ENCODE measurements around the gene SPATA4.
"Not testable (repeated sequence)": the region's sequence is repeated elsewhere in the genome, so short reads cannot be mapped to it uniquely, and the experiment has no call there.

Gene SPATA4

GRCh38 chr4:176222149-176222548 lies 26.8 kb upstream of the SPATA4 start:
- no peaks in the 10 kb centered on the region for H3K9me2 ChIP-seq (ENCODE audit: low read depth, low read length)
- no peaks in the 10 kb centered on the region for H3K9me3 ChIP-seq (ENCODE audit: low read length)
- H3K9ac ChIP-seq (ENCODE audit: low read length): no peak overlapping the region
- no peaks in the 10 kb centered on the region for H3K36me3 ChIP-seq (ENCODE audit: insufficient read depth, low read length)
- H2AFZ ChIP-seq (ENCODE audit: low read length): no peak overlapping the region
- H3K27ac ChIP-seq (ENCODE audit: low read depth, low read length, poor library complexity, severe bottlenecking): no peak overlapping the region
- H3F3A ChIP-seq (ENCODE audit: insufficient read depth, low read length): no peaks in the 10 kb centered on the region
- no peaks in the 10 kb centered on the region for H4K20me1 ChIP-seq (ENCODE audit: insufficient read depth, low read length)
- no peak overlapping the region for H3K4me3 ChIP-seq (ENCODE audit: low read depth, low read length, poor library complexity, severe bottlenecking)
- TF ChIP-seq EZH2 (IDR thresholded peaks at IDR 0.05; ENCODE audit: borderline replicate concordance, low read length): no peak
- no peak for TF ChIP-seq CTCF (IDR thresholded peaks at IDR 0.05; ENCODE audit: low read length)
- no peaks in the 10 kb centered on the region for H3K4me1 ChIP-seq (ENCODE audit: insufficient read depth, low read length, severe bottlenecking)
- H3K4me2 ChIP-seq (ENCODE audit: low read length): no peak overlapping the region
- H3K27me3 ChIP-seq (ENCODE audit: insufficient read depth, low read length): no peaks in the 10 kb centered on the region
- H3K79me2 ChIP-seq (ENCODE audit: insufficient read depth, low read length): no peaks in the 10 kb centered on the region

GRCh38 chr4:176217510-176217909 lies 22.1 kb upstream of the SPATA4 start:
- H3K79me2 ChIP-seq (ENCODE audit: insufficient read depth, low read length): no peaks in the 10 kb centered on the region
- no peaks in the 10 kb centered on the region for H3K27me3 ChIP-seq (ENCODE audit: insufficient read depth, low read length)
- H3K27ac ChIP-seq (ENCODE audit: low read depth, low read length, poor library complexity, severe bottlenecking): no peak overlapping the region
- no peaks in the 10 kb centered on the region for H4K20me1 ChIP-seq (ENCODE audit: insufficient read depth, low read length)
- H3K4me1 ChIP-seq (ENCODE audit: insufficient read depth, low read length, severe bottlenecking): no peaks in the 10 kb centered on the region
- no peak for TF ChIP-seq CTCF (IDR thresholded peaks at IDR 0.05; ENCODE audit: low read length)
- no peak overlapping the region for H3K9ac ChIP-seq (ENCODE audit: low read length)
- no peaks in the 10 kb centered on the region for H3K36me3 ChIP-seq (ENCODE audit: insufficient read depth, low read length)
- H3K9me3 ChIP-seq (ENCODE audit: low read length): no peaks in the 10 kb centered on the region
- no peaks in the 10 kb centered on the region for H3K9me2 ChIP-seq (ENCODE audit: low read depth, low read length)
- no peak overlapping the region for H2AFZ ChIP-seq (ENCODE audit: low read length)
- no peak overlapping the region for H3K4me3 ChIP-seq (ENCODE audit: low read depth, low read length, poor library complexity, severe bottlenecking)
- H3K4me2 ChIP-seq (ENCODE audit: low read length): no peak overlapping the region
- no peaks in the 10 kb centered on the region for H3F3A ChIP-seq (ENCODE audit: insufficient read depth, low read length)

- H3K4me1 ChIP-seq (ENCODE audit: insufficient read depth, low read length, severe bottlenecking); H3K9ac ChIP-seq (ENCODE audit: low read length); H3K9me3 ChIP-seq (ENCODE audit: low read length); H3K9me2 ChIP-seq (ENCODE audit: low read depth, low read length); H3K79me2 ChIP-seq (ENCODE audit: insufficient read depth, low read length); H4K20me1 ChIP-seq (ENCODE audit: insufficient read depth, low read length); H3K27me3 ChIP-seq (ENCODE audit: insufficient read depth, low read length); H3K4me2 ChIP-seq (ENCODE audit: low read length); H2AFZ ChIP-seq (ENCODE audit: low read length); H3K4me3 ChIP-seq (ENCODE audit: low read depth, low read length, poor library complexity, severe bottlenecking); H3K36me3 ChIP-seq (ENCODE audit: insufficient read depth, low read length); H3F3A ChIP-seq (ENCODE audit: insufficient read depth, low read length); H3K27ac ChIP-seq (ENCODE audit: low read depth, low read length, poor library complexity, severe bottlenecking): not testable (repeated sequence)
These were observed 17.0 kb upstream of the SPATA4 start for GRCh38 chr4:176212351-176212750.

- H2AFZ ChIP-seq (ENCODE audit: low read length): no peak overlapping the region
- no peaks in the 10 kb centered on the region for H3K27me3 ChIP-seq (ENCODE audit: insufficient read depth, low read length)
- H3K9me2 ChIP-seq (ENCODE audit: low read depth, low read length): no peaks in the 10 kb centered on the region
- H3K4me2 ChIP-seq (ENCODE audit: low read length): no peak overlapping the region
- H3K36me3 ChIP-seq (ENCODE audit: insufficient read depth, low read length): no peaks in the 10 kb centered on the region
- no peaks in the 10 kb centered on the region for H3K4me1 ChIP-seq (ENCODE audit: insufficient read depth, low read length, severe bottlenecking)
- no peaks in the 10 kb centered on the region for H3K79me2 ChIP-seq (ENCODE audit: insufficient read depth, low read length)
- H4K20me1 ChIP-seq (ENCODE audit: insufficient read depth, low read length): no peaks in the 10 kb centered on the region
- no peak overlapping the region for H3K4me3 ChIP-seq (ENCODE audit: low read depth, low read length, poor library complexity, severe bottlenecking)
- no peaks in the 10 kb centered on the region for H3K9me3 ChIP-seq (ENCODE audit: low read length)
- H3K27ac ChIP-seq (ENCODE audit: low read depth, low read length, poor library complexity, severe bottlenecking): no peak overlapping the region
- H3K9ac ChIP-seq (ENCODE audit: low read length): no peak overlapping the region
- TF ChIP-seq CTCF (IDR thresholded peaks at IDR 0.05; ENCODE audit: low read length): no peak
- H3F3A ChIP-seq (ENCODE audit: insufficient read depth, low read length): no peaks in the 10 kb centered on the region
These were observed 15.4 kb upstream of the SPATA4 start for GRCh38 chr4:176210579-176211296.

Data from OCI-LY1 (cell line).